WERI-Rb-1 (cell line): Measurements from ENCODE around the gene GPC2.
"Not testable (repeated sequence)": the region's sequence is repeated elsewhere in the genome, so short reads cannot be mapped to it uniquely, and the experiment has no call there.

Experiments
- DNase-seq: peaks from one replicate; pipeline ENCODE4 v3.0.0-alpha.2; 2020
- H3K27ac ChIP-seq: fragments of 250-450 bp; sonication (Bioruptor Pico); 2 replicates; pipeline ENCODE4 v1.5.1; 2020; ENCODE audit warnings: mild to moderate bottlenecking, moderate library complexity
- H3K27me3 ChIP-seq: fragments of 250-450 bp; sonication (Bioruptor Pico); 2 replicates; pipeline ENCODE4 v1.5.1; 2021; ENCODE audit warnings: mild to moderate bottlenecking, low read depth, moderate library complexity; ENCODE audit not compliant: insufficient read depth, severe bottlenecking
- H3K36me3 ChIP-seq: fragments of 250-450 bp; sonication (Bioruptor Pico); 2 replicates; pipeline ENCODE4 v1.5.1; 2020; ENCODE audit warnings: mild to moderate bottlenecking, moderate library complexity
- H3K4me3 ChIP-seq: 2 replicates; pipeline ENCODE4 v1.5.1; 2011; ENCODE audit warnings: low read depth, mild to moderate bottlenecking, control low read depth, low read length
- H3K9me3 ChIP-seq: fragments of 250-450 bp; sonication (Bioruptor Pico); 2 replicates; pipeline ENCODE4 v1.5.1; 2021; ENCODE audit warnings: mild to moderate bottlenecking, moderate library complexity; ENCODE audit not compliant: severe bottlenecking
- TF ChIP-seq, protein P1 (sequence below): IDR thresholded peaks from 2 replicates; pipeline ENCODE4 v1.5.1; 2011; ENCODE audit warnings: low read depth, mild to moderate bottlenecking, control low read depth, inconsistent platforms, low read length

Gene GPC2, protein sequence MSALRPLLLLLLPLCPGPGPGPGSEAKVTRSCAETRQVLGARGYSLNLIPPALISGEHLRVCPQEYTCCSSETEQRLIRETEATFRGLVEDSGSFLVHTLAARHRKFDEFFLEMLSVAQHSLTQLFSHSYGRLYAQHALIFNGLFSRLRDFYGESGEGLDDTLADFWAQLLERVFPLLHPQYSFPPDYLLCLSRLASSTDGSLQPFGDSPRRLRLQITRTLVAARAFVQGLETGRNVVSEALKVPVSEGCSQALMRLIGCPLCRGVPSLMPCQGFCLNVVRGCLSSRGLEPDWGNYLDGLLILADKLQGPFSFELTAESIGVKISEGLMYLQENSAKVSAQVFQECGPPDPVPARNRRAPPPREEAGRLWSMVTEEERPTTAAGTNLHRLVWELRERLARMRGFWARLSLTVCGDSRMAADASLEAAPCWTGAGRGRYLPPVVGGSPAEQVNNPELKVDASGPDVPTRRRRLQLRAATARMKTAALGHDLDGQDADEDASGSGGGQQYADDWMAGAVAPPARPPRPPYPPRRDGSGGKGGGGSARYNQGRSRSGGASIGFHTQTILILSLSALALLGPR

DNA sequence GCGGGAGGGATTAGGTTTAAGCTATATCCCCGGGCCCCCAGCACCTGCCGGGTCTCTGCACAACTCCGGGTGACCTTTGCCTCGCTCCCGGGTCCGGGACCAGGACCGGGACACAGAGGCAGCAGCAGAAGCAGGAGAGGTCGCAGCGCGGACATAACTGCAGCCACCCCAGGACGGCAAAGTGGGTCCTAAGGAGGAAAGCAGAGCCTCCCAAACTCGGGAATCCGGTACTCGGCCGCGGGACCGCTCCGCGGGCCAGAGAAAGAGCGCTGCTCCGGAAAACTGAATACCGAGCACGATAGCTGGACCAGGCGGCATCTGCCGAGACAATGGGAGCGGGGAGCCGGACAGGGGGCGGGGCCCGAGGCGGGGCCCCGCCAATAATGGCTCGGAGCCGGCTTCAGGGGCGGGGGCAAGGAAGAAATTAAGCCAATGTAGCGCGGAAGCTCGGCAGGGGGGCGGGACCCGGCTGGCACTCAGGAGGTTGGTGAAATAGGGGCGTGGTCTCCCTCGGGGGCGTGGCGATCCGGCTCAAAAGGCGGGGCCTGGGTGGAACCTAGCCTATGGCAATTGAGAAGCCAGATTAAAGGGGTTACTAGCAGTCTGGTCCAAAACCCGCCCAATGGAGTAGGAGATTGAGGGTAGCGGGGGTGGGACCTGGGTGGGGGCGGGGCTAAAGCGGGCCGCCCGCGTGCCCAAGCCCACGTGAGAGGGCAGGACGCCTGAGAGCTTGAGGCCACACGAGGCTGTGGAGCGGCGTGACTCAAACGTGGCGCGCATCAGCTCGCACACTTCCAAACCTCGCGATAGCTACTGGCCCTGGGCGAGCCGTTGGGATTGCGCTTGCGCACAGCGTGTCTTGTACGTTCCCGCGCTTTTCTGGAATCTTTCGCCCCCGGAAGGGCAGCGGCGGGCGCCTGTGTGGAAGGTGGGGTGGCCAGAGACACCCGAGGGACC is at the start of gene GPC2, which contains the start of gene STAG3:
Gene GPC2 (minus strand): TSS at position 337 of the 957 bp plus-strand sequence. CDS start 182 bp downstream, at position 155.
Gene STAG3 (plus strand): TSS at position 874 of the 957 bp plus-strand sequence. CDS start 2,639 bp downstream, outside the sequence.
- H3K27ac ChIP-seq: peak within 1 kb of the TSS; percentile 93
- TF ChIP-seq, protein P1, sequence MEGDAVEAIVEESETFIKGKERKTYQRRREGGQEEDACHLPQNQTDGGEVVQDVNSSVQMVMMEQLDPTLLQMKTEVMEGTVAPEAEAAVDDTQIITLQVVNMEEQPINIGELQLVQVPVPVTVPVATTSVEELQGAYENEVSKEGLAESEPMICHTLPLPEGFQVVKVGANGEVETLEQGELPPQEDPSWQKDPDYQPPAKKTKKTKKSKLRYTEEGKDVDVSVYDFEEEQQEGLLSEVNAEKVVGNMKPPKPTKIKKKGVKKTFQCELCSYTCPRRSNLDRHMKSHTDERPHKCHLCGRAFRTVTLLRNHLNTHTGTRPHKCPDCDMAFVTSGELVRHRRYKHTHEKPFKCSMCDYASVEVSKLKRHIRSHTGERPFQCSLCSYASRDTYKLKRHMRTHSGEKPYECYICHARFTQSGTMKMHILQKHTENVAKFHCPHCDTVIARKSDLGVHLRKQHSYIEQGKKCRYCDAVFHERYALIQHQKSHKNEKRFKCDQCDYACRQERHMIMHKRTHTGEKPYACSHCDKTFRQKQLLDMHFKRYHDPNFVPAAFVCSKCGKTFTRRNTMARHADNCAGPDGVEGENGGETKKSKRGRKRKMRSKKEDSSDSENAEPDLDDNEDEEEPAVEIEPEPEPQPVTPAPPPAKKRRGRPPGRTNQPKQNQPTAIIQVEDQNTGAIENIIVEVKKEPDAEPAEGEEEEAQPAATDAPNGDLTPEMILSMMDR: no peak
- H3K36me3 ChIP-seq: peaks cover 28% of the 10 kb centered on the region
- H3K27me3 ChIP-seq: no peaks in the 10 kb centered on the region
- H3K4me3 ChIP-seq: peak within 1 kb of the TSS; percentile 91
- peaks cover 3% of the 10 kb centered on the region for H3K9me3 ChIP-seq
- DNase-seq: peak; percentile 98

DNA sequence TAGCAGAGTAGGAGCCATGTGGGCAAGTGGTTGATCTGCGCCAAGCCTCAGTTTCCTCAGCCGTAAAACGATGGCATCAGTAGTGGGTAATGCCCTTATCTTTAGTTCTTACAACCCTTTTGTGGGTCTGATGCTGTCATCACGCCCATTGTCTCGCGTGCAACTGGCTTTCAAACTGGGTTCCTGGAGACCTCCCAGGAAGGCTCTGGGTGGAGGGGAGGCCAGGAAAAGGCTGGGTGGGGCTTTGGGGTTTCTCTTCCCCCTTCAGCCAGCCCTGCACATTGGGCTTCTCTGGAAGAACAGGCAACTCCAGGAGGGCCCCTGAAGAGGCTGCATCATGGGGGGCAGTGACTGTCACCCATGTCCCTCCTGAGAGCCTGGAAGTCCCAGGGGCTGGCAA is 47.7 kb upstream of the GPC2 start:
- H3K9me3 ChIP-seq, H3K36me3 ChIP-seq, H3K27ac ChIP-seq, DNase-seq, H3K4me3 ChIP-seq, H3K27me3 ChIP-seq: not testable (repeated sequence)

DNA sequence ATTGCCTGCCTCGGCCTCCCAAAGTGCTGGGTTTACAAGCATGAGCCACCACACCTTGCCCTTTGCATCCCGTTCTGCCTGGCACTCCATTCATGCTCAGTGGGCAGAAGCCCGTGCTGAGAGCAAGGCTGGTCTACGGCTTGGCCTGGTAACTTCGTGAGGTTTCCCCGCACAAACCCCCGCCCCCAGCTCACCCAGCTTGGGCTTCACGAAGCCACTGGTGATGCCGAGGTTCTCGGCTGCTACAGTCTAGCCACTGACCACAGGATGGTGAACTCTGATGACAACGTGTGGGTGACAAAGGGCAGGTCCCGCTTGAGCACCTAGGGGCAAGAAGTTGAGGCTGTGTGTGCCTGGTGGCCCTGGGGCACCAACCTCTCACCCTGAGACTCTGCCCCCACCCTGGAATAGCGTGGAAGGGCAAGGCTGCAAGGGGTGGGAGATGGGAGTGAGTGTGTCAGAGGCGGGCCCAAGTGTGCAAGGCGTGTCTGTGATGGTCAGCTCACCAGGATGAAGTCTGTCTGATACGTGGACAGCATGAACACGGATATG is 46.3 kb upstream of the GPC2 start:
- not testable (repeated sequence) for H3K4me3 ChIP-seq, H3K9me3 ChIP-seq, DNase-seq, H3K27ac ChIP-seq, H3K36me3 ChIP-seq, H3K27me3 ChIP-seq

DNA sequence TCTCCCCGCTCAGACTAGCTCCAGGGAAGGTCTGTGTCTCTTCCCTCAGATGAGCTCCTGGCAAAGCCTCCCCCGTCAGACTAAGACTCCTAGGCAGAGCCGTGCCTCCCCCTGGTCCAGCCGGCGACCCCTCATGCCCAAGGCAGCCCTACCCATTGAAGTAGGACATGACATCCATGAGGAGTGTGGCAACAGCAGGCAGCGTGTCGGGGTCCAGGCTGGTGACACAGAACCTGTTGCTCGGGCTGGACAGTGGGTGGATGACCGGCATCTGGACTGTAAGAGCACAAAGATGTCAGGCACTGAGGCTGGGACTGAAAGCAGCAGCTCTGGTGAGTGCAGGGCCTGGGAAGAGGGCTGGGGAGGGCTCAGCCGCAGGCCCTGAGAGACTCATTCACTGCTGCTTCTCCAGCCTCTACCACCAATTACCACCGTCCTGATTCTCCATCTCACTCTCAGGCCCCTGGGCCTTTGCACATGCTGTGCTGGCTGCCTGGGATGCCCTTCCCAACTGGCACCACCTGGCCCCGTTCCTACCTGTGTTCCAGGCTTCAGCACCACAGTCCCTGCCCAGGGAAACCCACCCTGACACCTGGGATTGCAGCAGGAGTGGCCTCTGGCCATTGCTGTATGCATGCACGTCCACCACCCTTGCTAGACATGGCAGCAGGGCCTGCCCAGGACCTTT is 45.4 kb upstream of the GPC2 start:
- DNase-seq: no peak
- H3K27ac ChIP-seq: no peak overlapping the region
- H3K4me3 ChIP-seq: no peak overlapping the region
- H3K36me3 ChIP-seq: no peaks in the 10 kb centered on the region; the same call in 1 of the 2 replicates
- H3K9me3 ChIP-seq: no peaks in the 10 kb centered on the region
- H3K27me3 ChIP-seq: no peaks in the 10 kb centered on the region
- TF ChIP-seq, protein P1: no peak

DNA sequence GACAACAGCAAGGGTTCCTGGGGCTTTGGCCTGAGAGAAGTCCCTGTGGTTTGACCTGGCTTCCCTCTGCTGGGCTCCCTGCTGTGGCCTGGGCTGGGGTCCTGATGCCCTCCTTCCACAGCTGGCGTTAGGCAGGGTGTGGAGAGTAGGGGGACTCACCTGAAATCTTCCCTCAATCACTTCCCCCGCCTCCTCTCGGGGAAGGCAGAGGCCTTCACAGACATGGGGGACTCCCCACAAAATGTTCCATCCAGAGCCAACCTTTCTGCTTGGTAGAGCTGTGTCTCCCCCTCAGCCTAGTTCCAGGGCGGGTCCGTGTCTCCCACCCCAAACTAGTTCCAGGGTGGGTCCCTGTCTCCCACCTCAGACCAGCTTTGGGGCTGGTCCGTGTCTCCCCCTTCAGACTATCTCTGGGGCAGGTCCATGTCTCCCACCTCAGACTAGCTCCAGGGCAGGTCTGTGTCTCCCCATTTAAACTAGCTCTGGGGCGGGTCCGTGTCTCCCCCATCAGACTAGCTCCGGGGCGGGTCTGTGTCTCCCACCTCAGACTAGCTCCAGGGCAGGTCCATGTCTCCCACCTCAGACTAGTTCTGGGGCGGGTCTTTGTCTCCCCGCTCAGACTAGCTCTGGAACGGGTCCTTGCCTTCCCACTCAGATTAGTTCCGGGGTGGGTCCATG is 44.7 kb upstream of the GPC2 start:
- no peaks in the 10 kb centered on the region for H3K9me3 ChIP-seq
- H3K27ac ChIP-seq: no peak overlapping the region
- TF ChIP-seq, protein P1: no peak
- H3K27me3 ChIP-seq: no peaks in the 10 kb centered on the region
- no peak overlapping the region for H3K4me3 ChIP-seq
- DNase-seq: no peak
- H3K36me3 ChIP-seq: no peaks in the 10 kb centered on the region; the same call in 1 of the 2 replicates
